Measurements from ENCODE around the gene SHANK3.

SHANK3 gene

DNA sequence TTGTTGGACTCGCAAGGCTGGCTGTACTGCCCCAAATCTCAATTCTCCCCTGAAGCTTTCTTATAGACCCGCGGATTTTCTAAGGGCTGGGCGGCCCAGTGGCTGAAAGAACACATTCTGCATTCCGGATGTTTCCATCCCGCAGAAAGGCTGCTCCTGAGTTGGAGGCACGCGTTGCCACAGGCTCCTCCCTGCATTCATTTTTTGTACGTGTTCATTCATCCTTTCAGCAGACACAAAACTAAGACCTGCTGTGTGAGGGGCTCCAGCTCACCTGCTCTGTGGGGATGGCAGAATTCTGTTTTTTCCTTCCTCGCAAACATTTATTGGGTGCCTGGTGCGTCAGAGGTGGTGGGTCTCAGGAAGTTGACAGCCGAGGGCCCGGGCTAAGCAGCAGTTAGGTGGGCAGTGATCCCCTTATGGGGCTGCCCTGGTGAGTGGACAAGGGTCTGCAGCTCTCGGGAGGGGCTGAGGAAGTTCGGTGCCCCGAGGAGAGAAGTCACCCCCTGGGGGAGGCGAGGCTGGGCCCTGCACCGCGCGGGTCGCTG is 23.7 kb downstream of the SHANK3 start:
- Histone ChIP-seq H3K4me3 (ENCODE audit: low read length) (no peak overlapping the region), H3K4me1 (ENCODE audit: control insufficient read depth, insufficient read depth, low read length) (peaks cover 16% of the 10 kb centered on the region), H3K9me3 (ENCODE audit: control insufficient read depth, low read length) (peaks cover 5% of the 10 kb centered on the region), H3K36me3 (ENCODE audit: control insufficient read depth, insufficient read depth, low read length, severe bottlenecking) (no peaks in the 10 kb centered on the region), H3K27me3 (replicated peaks; ENCODE audit: control insufficient read depth, insufficient read depth, low read length) (peaks cover 9% of the 10 kb centered on the region), H3K9ac (ENCODE audit: low read length) (no peak overlapping the region)
- no peak for DNase-seq (ENCODE audit: low read depth)

DNA sequence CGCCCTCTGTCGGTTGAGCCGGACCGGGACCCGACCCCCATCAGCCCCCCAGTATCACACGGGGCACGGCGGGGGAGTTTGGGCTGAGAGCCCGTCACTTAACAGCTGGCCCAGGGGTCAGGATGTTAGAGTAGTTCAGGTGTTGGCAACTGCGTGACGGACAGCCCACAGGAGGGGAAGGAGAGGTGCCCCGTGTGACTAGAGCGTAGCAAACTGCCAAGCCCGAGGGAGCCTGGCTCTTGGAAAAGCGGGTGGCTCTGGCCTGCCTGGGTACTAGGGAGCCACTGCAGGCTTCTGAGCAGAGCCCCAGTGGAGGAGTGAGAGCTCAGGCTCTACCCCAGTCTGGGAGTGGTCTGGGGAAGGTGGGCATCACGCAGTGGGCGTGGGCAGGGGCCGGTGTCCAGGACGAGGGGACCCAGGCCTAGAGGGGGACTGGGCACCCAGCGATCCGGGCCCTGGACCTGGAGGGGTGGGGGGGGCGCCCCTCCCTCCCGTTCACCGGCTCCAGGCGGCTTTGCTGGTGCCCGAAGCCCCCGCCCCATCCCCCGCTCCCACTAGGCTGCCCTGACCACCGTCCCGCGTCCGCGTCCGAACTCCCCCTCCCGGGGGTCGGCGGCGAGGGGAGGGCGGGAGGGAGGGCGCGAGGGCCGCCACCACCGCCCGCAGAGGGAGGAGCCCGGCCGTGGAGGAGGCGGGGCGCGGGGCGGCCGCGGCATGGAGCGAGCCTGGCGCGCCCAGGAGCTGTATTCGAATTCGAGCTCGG is 24.4 kb downstream of the SHANK3 start:
- no peaks in the 10 kb centered on the region for H3K36me3 ChIP-seq (ENCODE audit: control insufficient read depth, insufficient read depth, low read length, severe bottlenecking)
- peaks cover 1% of the 10 kb centered on the region for H3K9me3 ChIP-seq (ENCODE audit: control insufficient read depth, low read length)
- peak overlapping the region; percentile 64 for H3K4me3 ChIP-seq (ENCODE audit: low read length)
- H3K9ac ChIP-seq (ENCODE audit: low read length): no peak overlapping the region
- H3K27me3 ChIP-seq (replicated peaks; ENCODE audit: control insufficient read depth, insufficient read depth, low read length): peaks cover 9% of the 10 kb centered on the region
- peaks cover 16% of the 10 kb centered on the region for H3K4me1 ChIP-seq (ENCODE audit: control insufficient read depth, insufficient read depth, low read length)
- peak; percentile 72 for DNase-seq (ENCODE audit: low read depth)

DNA sequence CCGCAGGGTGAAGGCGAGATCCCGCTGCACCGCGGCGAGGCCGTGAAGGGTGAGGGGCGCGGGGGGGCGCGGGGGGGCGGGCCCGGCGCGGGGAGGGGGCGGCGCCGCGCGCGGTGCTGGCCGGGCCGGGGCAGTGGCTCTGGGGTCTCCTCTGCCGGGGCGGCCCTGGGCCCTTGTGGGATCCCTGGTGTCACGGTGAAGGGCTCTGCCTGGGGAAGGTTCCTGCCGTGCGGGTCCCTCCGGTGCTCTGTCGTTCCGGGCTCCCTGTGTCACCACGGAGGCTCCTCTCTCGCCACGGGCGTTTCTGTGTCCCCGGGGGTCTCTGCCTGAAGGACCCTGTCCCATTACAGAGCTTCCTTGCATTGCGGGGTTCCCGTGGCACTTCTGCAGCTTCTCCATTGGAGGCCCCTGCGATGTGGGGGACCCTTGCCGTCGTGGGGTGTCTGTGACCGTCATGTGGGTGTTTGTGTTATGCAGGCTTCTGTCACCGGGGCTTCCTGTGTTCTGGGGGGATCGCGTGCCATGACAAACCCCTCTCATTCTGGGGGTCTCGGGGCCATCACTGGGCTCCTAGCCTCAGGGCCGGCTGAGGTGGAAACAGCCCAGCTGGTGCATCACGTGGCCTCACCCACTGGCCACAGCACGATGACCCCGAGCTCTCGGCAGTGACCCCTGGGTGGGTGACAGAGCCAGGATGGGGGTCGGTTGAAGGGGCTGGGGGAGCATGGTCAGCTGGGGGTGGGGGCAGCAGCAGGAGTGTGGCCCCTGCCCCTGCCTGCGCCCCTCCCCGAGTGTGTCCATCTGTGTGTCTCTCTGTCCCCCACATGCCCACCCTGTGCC is 25.3 kb downstream of the SHANK3 start:
- Histone ChIP-seq H3K4me3 (ENCODE audit: low read length) (peak overlapping the region; percentile 78), H3K27me3 (replicated peaks; ENCODE audit: control insufficient read depth, insufficient read depth, low read length) (peaks cover 9% of the 10 kb centered on the region), H3K9ac (ENCODE audit: low read length) (peak overlapping the region; percentile 69), H3K36me3 (ENCODE audit: control insufficient read depth, insufficient read depth, low read length, severe bottlenecking) (no peaks in the 10 kb centered on the region), H3K9me3 (ENCODE audit: control insufficient read depth, low read length) (no peaks in the 10 kb centered on the region), H3K4me1 (ENCODE audit: control insufficient read depth, insufficient read depth, low read length) (peaks cover 16% of the 10 kb centered on the region)
- no peak for DNase-seq (ENCODE audit: low read depth)

DNA sequence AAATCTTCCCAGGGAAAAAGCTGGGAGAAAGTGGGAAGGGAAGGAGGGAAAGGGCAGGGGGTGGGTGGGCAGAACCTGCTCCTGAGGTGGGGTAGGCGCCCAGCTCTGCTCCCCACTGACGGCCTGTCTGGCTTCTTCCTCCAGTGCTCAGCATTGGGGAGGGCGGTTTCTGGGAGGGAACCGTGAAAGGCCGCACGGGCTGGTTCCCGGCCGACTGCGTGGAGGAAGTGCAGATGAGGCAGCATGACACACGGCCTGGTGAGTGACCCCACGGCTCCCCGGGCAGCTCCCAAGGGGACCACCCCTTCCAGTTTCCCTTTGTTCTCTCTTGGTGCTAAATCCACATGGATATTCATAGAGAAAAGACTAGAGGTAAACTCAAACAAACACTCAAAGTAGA is 25.9 kb downstream of the SHANK3 start:
- Histone ChIP-seq H3K36me3 (ENCODE audit: control insufficient read depth, insufficient read depth, low read length, severe bottlenecking) (no peaks in the 10 kb centered on the region), H3K9ac (ENCODE audit: low read length) (no peak overlapping the region), H3K27me3 (replicated peaks; ENCODE audit: control insufficient read depth, insufficient read depth, low read length) (peaks cover 9% of the 10 kb centered on the region), H3K4me3 (ENCODE audit: low read length) (no peak overlapping the region), H3K9me3 (ENCODE audit: control insufficient read depth, low read length) (no peaks in the 10 kb centered on the region), H3K4me1 (ENCODE audit: control insufficient read depth, insufficient read depth, low read length) (peaks cover 16% of the 10 kb centered on the region)
- DNase-seq (ENCODE audit: low read depth): no peak

DNA sequence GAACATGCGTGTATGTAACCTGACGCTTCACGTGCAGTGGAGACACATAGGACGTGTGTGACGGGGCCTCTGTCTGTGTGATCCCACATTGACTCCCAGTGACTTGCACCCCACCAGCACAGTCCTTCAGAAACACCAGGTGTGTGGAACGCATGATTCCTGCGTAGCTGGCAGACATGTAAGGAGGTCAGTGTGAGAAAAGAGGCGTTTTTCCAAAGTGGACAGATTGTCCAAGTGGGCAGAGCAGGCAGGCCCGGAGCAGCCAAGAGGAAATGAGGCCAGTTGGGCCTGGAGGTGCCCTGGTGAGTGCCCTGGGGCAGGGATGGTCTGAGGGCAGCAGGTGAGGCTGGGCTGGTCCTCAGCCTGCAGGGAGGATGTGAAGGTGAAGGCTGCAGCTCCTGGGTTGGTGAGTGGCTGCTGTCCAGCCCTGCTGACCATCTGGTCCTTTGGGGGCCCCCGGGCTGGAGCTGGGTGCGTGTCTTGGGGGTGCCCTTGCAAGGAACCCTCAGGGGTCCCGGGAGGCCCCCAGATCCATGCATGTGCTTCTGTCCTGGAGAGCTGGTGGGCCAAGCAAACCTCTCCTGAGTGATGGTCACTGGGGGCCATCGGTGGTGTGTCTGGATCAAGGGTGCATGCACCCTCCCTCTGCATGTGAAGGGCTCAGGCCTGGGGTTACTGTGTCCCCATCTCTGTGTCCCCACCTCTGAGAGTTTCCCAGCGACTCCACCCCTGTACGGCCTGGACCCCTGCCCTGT is 26.6 kb downstream of the SHANK3 start:
- DNase-seq (ENCODE audit: low read depth): no peak
- Histone ChIP-seq H3K4me1 (ENCODE audit: control insufficient read depth, insufficient read depth, low read length) (peaks cover 16% of the 10 kb centered on the region), H3K27me3 (replicated peaks; ENCODE audit: control insufficient read depth, insufficient read depth, low read length) (peaks cover 9% of the 10 kb centered on the region), H3K9me3 (ENCODE audit: control insufficient read depth, low read length) (no peaks in the 10 kb centered on the region), H3K4me3 (ENCODE audit: low read length) (no peak overlapping the region), H3K9ac (ENCODE audit: low read length) (no peak overlapping the region), H3K36me3 (ENCODE audit: control insufficient read depth, insufficient read depth, low read length, severe bottlenecking) (no peaks in the 10 kb centered on the region)

DNA sequence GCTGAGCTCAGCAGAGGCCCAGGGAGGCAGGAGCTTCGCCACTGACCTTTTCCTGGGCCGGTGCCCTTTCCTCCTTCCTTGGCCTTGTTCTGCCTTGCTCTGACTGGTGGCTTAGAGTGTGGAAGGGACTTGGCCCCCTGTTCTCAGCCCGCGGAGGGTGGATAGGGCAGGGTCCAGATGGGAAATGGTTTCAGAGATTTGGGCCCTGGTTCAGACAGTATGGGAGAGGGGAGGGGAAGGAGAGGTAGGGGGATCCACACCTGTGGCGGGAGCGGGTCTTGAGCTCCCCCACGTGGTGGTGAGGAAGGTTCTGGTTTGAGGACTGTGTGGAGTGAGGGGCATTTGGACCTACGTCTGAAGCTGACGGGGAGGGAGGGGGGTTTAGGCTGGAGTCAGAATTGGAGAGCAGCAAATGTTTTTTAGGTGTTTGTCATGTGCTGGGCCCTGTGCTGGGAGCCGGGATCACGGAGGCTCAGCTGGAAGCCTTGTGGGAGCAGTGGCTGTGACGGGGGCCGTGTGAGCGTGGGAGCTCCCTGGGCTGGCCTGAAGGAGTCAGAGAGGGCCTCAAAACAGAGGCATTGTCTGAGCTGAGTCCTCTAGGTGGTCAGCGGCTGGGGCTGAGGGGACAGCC is 27.2 kb downstream of the SHANK3 start:
- no peaks in the 10 kb centered on the region for H3K36me3 ChIP-seq (ENCODE audit: control insufficient read depth, insufficient read depth, low read length, severe bottlenecking)
- no peaks in the 10 kb centered on the region for H3K9me3 ChIP-seq (ENCODE audit: control insufficient read depth, low read length)
- peaks cover 16% of the 10 kb centered on the region for H3K4me1 ChIP-seq (ENCODE audit: control insufficient read depth, insufficient read depth, low read length)
- no peak overlapping the region for H3K4me3 ChIP-seq (ENCODE audit: low read length)
- DNase-seq (ENCODE audit: low read depth): no peak
- peaks cover 9% of the 10 kb centered on the region for H3K27me3 ChIP-seq (replicated peaks; ENCODE audit: control insufficient read depth, insufficient read depth, low read length)
- no peak overlapping the region for H3K9ac ChIP-seq (ENCODE audit: low read length)

DNA sequence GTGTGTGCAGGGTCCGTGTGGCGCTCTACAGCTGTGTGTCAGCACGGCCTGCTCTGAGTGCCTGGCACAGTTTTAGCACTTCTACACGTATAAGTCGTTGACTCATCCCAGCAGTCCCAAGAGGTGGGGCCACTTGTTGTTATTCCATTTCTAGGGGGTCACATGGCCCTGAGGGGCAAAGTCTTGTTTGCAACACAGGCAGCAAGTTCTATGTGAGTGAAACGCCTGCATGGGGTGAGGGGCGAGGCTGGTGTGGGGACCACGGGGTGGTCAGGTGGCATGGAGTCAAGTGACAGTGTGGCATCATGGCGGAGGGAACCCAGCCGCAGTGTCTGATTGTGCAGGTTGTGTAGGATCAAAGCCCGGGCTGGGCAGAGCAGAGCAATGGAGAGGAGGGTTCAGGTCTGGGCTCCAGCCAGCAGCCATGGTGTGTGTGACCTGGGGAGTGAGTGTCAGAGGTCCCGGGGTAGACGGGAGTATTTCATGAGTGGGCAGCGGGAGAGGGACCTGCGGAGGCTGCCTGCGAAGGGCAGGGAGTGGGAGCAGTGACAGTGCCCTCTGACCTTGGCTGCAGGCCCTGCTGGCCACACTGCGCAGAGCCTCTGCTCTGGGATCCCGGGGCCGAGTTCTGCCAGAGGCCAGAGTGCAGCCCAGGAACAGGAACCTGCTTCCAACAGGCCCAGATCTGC is 27.9 kb downstream of the SHANK3 start:
- Histone ChIP-seq H3K9ac (ENCODE audit: low read length) (no peak overlapping the region), H3K4me1 (ENCODE audit: control insufficient read depth, insufficient read depth, low read length) (peaks cover 16% of the 10 kb centered on the region), H3K27me3 (replicated peaks; ENCODE audit: control insufficient read depth, insufficient read depth, low read length) (peaks cover 4% of the 10 kb centered on the region), H3K36me3 (ENCODE audit: control insufficient read depth, insufficient read depth, low read length, severe bottlenecking) (no peaks in the 10 kb centered on the region), H3K9me3 (ENCODE audit: control insufficient read depth, low read length) (no peaks in the 10 kb centered on the region), H3K4me3 (ENCODE audit: low read length) (no peak overlapping the region)
- DNase-seq (ENCODE audit: low read depth): no peak

DNA sequence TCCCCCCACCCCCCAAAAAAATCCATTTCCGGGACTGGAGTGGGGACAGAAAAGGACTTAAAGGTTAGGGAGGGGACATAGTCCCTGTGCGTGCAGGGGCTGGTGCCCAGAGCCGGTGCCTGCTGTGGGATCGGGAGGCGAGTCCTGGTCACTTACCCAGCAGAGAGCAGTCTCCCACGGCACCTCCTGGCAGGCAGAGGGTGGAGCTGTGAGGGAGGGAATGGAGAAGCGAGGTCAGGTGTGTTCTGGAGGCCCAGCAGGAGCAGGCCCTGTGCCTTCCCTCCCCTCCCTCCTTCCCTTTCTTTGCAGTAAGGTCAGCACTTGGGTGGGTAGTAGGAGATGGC is 28.4 kb downstream of the SHANK3 start:
- no peak for DNase-seq (ENCODE audit: low read depth)
- Histone ChIP-seq H3K4me3 (ENCODE audit: low read length) (no peak overlapping the region), H3K9me3 (ENCODE audit: control insufficient read depth, low read length) (no peaks in the 10 kb centered on the region), H3K9ac (ENCODE audit: low read length) (no peak overlapping the region), H3K27me3 (replicated peaks; ENCODE audit: control insufficient read depth, insufficient read depth, low read length) (peaks cover 2% of the 10 kb centered on the region), H3K4me1 (ENCODE audit: control insufficient read depth, insufficient read depth, low read length) (peaks cover 16% of the 10 kb centered on the region), H3K36me3 (ENCODE audit: control insufficient read depth, insufficient read depth, low read length, severe bottlenecking) (no peaks in the 10 kb centered on the region)

DNA sequence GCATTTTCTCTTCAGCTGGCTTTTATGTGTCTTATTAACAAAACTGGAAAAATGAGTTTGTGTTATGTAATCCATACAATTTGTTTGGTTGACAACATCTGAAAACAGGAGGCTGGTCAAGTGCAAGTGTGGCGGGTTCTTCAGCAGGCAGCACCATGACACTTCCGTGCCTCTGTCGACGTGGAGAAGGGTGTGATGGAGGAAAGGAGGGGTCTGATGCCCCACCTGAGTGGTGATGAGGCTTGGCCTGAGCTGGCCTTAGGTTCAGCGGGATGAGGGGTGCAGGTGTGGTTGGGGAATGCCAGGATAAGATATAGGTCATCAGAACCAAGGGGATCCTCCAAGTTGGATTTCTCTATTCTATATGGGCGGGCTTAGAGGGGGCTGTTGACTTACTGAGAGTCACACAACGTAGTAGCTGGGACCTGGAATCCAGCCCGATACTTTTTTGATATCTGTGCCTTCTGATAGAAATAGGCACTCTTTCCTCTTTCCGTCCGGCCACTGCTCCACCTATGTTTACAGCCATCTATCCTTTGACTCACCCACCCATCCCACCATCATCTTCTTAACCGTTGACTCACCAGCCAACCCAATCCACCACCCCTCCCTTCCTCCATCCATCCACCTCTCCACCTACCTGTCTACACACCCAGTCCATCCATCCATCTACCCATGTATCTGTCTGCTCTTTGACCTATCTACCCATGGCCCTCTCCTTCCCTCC is 29.0 kb downstream of the SHANK3 start:
- no peak overlapping the region for H3K9ac ChIP-seq (ENCODE audit: low read length)
- H3K4me3 ChIP-seq (ENCODE audit: low read length): no peak overlapping the region
- H3K36me3 ChIP-seq (ENCODE audit: control insufficient read depth, insufficient read depth, low read length, severe bottlenecking): no peaks in the 10 kb centered on the region
- peaks cover 14% of the 10 kb centered on the region for H3K4me1 ChIP-seq (ENCODE audit: control insufficient read depth, insufficient read depth, low read length)
- no peak for DNase-seq (ENCODE audit: low read depth)
- H3K27me3 ChIP-seq (replicated peaks; ENCODE audit: control insufficient read depth, insufficient read depth, low read length): peaks cover 2% of the 10 kb centered on the region
- no peaks in the 10 kb centered on the region for H3K9me3 ChIP-seq (ENCODE audit: control insufficient read depth, low read length)

DNA sequence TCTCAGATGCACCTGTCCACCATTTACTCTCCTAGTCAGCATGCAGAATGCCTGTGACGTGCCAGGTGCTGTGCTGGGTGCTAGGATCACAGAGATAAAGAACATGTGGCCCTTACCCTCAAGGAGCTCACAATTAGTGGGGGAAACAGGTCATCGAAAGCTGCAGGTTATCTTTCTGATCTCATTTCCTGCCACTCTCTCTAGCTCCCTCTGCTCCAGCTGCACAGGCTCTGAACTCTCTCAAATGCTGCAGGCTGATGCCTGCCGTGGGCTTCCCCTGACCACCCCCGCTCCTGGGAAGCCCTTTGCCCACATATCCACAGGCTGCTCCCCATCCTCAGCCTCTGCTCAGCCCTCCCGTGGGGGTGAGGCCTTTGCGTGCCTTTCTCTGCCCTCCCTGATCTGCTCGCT is 29.6 kb downstream of the SHANK3 start:
- no peaks in the 10 kb centered on the region for H3K36me3 ChIP-seq (ENCODE audit: control insufficient read depth, insufficient read depth, low read length, severe bottlenecking)
- no peak overlapping the region for H3K4me3 ChIP-seq (ENCODE audit: low read length)
- peaks cover 10% of the 10 kb centered on the region for H3K4me1 ChIP-seq (ENCODE audit: control insufficient read depth, insufficient read depth, low read length)
- H3K27me3 ChIP-seq (replicated peaks; ENCODE audit: control insufficient read depth, insufficient read depth, low read length): no peaks in the 10 kb centered on the region
- DNase-seq (ENCODE audit: low read depth): no peak
- H3K9me3 ChIP-seq (ENCODE audit: control insufficient read depth, low read length): no peaks in the 10 kb centered on the region
- H3K9ac ChIP-seq (ENCODE audit: low read length): no peak overlapping the region
